GM10248 (cell line): ENCODE data around the gene PRKCE.

Experiments
- CTCF ChIA-PET: fragments of 300-600 bp; sonication (Branson Sonifier 250); formaldehyde crosslinking; extraction: SDS; loops from one replicate; lab custom pipeline; 2021; ENCODE audit warnings: antibody characterized with exemption; lab: Yijun Ruan, JAX
- POLR2A ChIA-PET: fragments of 350-650 bp; sonication (Branson Sonifier 250); formaldehyde crosslinking; extraction: SDS; loops from one replicate; lab custom pipeline; 2020; ENCODE audit warnings: antibody characterized with exemption; lab: Yijun Ruan, JAX
- DNase-seq: peaks from one replicate; pipeline ENCODE4 v3.0.0; 2012; ENCODE audit errors: extremely low spot score
- CTCF ChIP-seq: IDR thresholded peaks from 2 replicates; pipeline ENCODE4 v1.5.1; 2012; ENCODE audit warnings: mild to moderate bottlenecking, low read depth; ENCODE audit errors: extremely low read depth, missing control alignments, control extremely low read depth

The PRKCE gene

GRCh38 chr2:46003903-46004473 lies 352.5 kb downstream of the PRKCE start:
- no peak for DNase-seq
- ChIA-PET CTCF (interaction anchor here (0.6 to 6.1 kb wide), 4 partner anchors 9 to 454 kb away, joined by 3 to 43 read pairs (median 4); no protein-coding TSS in a partner anchor), POLR2A (no interaction called here)
- TF ChIP-seq CTCF: no peak

- CTCF ChIA-PET: interaction anchor here (0.7 to 6.1 kb wide), 9 partner anchors 10 to 543 kb away, joined by 3 to 43 read pairs (median 4); no protein-coding TSS in a partner anchor
- DNase-seq: no peak
- POLR2A ChIA-PET: no interaction called here
Observed at GRCh38 chr2:46006473-46007025, 355.1 kb downstream of the PRKCE start.

GRCh38 chr2:46007412-46007811 lies 355.9 kb downstream of the PRKCE start:
- TF ChIP-seq CTCF: no peak
- ChIA-PET POLR2A (no interaction called here), CTCF (interaction anchor here (1.3 to 1.6 kb wide), 2 partner anchors 56 to 542 kb away, joined by 3 to 4 read pairs; no protein-coding TSS in a partner anchor)
- DNase-seq: no peak

More at GRCh38 chr2:46006473-46007025, 355.1 kb downstream of the PRKCE start:
- no peak for TF ChIP-seq CTCF

GRCh38 chr2:46008091-46008870 lies 356.8 kb downstream of the PRKCE start:
- POLR2A ChIA-PET: no interaction called here
- no peak for TF ChIP-seq CTCF
- DNase-seq: no peak
- CTCF ChIA-PET: interaction anchor here (1.2 to 1.6 kb wide), 5 partner anchors 17 to 455 kb away, joined by 3 read pairs; no protein-coding TSS in a partner anchor

- POLR2A ChIA-PET: no interaction called here
- CTCF ChIA-PET: interaction anchor here (1.2 to 1.6 kb wide), 4 partner anchors 16 to 454 kb away, joined by 3 read pairs; no protein-coding TSS in a partner anchor
- DNase-seq: no peak
Observed at GRCh38 chr2:46009315-46009714, 357.8 kb downstream of the PRKCE start.

More at GRCh38 chr2:46009315-46009714, 357.8 kb downstream of the PRKCE start:
- TF ChIP-seq CTCF: no peak
